ENCODE measurements around the gene KIRREL3.

DNA sequence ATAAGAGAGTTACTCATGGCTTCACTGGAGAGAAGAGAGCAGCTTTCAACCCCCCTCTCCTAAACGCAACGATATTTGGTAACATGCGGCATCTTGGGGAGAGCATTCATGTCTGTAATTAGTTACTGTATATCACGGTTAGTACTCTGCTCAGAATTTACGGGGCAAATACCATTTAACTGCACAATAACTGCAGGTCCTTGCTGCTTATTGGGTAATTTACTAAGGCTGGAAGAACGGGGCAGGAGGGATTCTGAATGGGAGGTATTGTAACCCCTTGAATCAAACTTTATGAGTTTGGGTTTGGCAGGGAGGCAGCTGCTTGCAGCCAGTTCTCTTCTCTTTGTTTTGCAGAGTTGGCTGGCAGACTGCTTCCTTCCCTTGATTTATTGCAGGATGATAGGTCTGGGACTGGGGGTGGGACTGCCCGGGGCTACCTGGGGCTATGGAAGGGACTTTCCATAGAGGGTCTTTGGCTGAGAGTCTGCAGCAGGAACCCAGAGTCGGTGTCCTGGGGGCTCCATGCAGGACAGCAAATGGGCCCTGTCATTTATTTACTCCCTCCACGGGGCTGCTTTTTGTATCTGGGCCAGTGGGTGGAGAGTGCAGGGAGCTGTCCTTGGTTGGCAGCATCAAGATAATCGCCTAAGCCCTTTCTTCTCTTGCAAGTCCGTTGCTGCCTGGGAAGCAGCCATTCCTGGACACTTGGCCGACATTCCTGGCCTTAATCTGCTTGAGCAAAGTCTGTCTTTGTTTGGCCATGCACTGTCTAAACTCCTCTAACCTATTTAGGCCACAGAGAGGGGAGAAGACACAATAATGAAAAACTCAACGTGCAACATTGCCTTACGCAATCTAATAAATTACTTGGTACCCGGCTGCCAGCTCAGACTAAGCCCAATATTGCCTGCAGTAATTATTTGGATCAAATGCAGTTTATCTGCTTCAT lies 456.2 kb downstream of the KIRREL3 start:
- TF ChIP-seq, protein P1, sequence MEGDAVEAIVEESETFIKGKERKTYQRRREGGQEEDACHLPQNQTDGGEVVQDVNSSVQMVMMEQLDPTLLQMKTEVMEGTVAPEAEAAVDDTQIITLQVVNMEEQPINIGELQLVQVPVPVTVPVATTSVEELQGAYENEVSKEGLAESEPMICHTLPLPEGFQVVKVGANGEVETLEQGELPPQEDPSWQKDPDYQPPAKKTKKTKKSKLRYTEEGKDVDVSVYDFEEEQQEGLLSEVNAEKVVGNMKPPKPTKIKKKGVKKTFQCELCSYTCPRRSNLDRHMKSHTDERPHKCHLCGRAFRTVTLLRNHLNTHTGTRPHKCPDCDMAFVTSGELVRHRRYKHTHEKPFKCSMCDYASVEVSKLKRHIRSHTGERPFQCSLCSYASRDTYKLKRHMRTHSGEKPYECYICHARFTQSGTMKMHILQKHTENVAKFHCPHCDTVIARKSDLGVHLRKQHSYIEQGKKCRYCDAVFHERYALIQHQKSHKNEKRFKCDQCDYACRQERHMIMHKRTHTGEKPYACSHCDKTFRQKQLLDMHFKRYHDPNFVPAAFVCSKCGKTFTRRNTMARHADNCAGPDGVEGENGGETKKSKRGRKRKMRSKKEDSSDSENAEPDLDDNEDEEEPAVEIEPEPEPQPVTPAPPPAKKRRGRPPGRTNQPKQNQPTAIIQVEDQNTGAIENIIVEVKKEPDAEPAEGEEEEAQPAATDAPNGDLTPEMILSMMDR (IDR thresholded peaks at IDR 0.05; ENCODE audit: extremely low read depth in 1 of 2, insufficient read depth in 1 of 2, low read depth in 1 of 2, low read length in 2 of 2), result no peak
- TF ChIP-seq EZH2 (IDR thresholded peaks at IDR 0.05; ENCODE audit: borderline replicate concordance, low read depth, low read length, severe bottlenecking) (no peak), MAX (IDR thresholded peaks at IDR 0.05; ENCODE audit: insufficient read depth, insufficient read length) (no peak), POLR2AphosphoS5 (IDR thresholded peaks at IDR 0.05; ENCODE audit: insufficient read depth, low read depth, low read length) (no peak), POLR2A (IDR thresholded peaks at IDR 0.05; ENCODE audit: low read depth, low read length) (no peak)

All from endothelial cell of umbilical vein (primary cell).